T-helper 1 cell treated with Interleukin-12 subunit alpha and Interleukin-12 subunit beta and Interleukin-4 antibody, amounts not matched to agents 30 μg/mL and 1 μg/mL, for 36 hours (primary cell): Measurements from ENCODE around the gene PDCD1.

Experiments used
- H3K27ac Mint-ChIP-seq: one replicate; pipeline ENCODE4 v1.8.0; 2021; ENCODE audit warnings: mild to moderate bottlenecking, mixed read lengths
- H3K27me3 Mint-ChIP-seq: one replicate; pipeline ENCODE4 v1.8.0; 2021; ENCODE audit warnings: low read depth, mixed read lengths
- H3K36me3 Mint-ChIP-seq: one replicate; pipeline ENCODE4 v1.8.0; 2021; ENCODE audit warnings: low read depth, mixed read lengths
- H3K4me1 Mint-ChIP-seq: one replicate; pipeline ENCODE4 v1.8.0; 2021; ENCODE audit warnings: low read depth, mixed read lengths
- H3K4me3 Mint-ChIP-seq: one replicate; pipeline ENCODE4 v1.8.0; 2021; ENCODE audit warnings: mild to moderate bottlenecking, moderate library complexity, mixed read lengths
- H3K9me3 Mint-ChIP-seq: one replicate; pipeline ENCODE4 v1.8.0; 2021; ENCODE audit warnings: mixed read lengths

The PDCD1 gene

DNA sequence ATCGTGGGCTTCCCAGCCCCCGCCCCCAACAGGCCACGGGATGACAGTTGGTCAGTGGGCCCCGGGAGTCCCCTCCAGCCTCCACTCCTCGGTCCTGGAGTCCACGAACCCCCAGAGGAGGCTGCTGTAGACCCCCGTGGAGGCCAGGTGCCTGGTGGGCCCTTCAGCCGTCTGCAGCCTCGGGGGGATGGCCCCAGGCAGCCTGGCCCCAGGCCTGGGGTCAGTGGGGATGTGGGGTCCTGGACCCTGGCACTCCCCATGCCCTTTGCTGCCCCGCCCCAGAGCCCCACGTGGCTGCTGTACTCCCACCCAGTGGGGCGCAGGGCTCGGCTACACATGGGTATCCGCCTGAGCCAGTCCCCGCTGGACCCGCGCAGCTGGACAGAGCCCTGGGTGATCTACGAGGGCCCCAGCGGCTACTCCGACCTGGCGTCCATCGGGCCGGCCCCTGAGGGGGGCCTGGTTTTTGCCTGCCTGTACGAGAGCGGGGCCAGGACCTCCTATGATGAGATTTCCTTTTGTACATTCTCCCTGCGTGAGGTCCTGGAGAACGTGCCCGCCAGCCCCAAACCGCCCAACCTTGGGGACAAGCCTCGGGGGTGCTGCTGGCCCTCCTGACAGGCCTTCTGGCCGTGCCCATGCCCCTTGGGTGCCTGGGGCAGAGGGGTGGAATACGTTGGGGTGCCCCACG lies 42.1 kb downstream of the PDCD1 start:
- Mint-ChIP-seq H3K27ac (no peak overlapping the region), H3K27me3 (no peaks in the 10 kb centered on the region), H3K4me3 (no peak overlapping the region), H3K9me3 (no peaks in the 10 kb centered on the region), H3K36me3 (no peaks in the 10 kb centered on the region), H3K4me1 (peaks cover 2% of the 10 kb centered on the region)

DNA sequence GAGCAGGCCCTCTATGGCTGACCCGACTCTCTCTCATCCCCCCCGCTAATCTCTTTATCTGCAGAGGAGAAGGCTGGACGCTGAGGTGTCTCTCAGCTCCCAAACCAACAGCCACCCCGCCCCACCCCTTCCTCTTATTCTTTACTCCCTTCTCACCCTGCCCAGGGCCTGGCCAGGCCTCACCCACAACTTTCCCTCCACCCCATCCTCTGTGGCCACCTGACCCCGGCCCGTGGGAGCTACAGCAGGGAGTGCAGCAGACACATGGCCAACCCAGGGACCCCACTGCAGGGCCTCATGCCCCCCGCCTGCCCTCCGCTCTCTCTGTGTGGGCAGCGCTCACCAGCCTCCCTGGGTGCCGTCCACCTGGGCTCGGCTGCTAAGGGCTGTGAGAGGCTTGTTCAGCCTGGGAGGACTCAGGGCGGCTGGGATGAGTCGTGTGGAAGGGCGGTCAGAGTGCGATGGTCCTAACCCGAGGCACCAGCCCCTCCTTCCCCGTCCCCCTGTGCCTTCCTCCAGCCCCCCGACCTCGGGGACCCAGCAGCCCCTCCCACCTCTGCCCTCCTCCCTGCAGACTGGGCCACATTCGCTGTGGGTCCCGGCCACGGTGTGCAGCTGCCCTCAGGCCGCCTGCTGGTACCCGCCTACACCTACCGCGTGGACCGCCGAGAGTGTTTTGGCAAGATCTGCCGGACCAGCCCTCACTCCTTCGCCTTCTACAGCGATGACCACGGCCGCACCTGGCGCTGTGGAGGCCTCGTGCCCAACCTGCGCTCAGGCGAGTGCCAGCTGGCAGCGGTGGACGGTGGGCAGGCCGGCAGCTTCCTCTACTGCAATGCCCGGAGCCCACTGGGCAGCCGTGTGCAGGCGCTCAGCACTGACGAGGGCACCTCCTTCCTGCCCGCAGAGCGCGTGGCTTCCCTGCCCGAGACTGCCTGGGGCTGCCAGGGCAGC lies 42.9 kb downstream of the PDCD1 start:
- H3K4me3 Mint-ChIP-seq, result no peak overlapping the region
- H3K9me3 Mint-ChIP-seq, result no peaks in the 10 kb centered on the region
- H3K27ac Mint-ChIP-seq, result no peak overlapping the region
- no peaks in the 10 kb centered on the region for H3K36me3 Mint-ChIP-seq
- H3K4me1 Mint-ChIP-seq, result peaks cover 2% of the 10 kb centered on the region
- no peaks in the 10 kb centered on the region for H3K27me3 Mint-ChIP-seq

DNA sequence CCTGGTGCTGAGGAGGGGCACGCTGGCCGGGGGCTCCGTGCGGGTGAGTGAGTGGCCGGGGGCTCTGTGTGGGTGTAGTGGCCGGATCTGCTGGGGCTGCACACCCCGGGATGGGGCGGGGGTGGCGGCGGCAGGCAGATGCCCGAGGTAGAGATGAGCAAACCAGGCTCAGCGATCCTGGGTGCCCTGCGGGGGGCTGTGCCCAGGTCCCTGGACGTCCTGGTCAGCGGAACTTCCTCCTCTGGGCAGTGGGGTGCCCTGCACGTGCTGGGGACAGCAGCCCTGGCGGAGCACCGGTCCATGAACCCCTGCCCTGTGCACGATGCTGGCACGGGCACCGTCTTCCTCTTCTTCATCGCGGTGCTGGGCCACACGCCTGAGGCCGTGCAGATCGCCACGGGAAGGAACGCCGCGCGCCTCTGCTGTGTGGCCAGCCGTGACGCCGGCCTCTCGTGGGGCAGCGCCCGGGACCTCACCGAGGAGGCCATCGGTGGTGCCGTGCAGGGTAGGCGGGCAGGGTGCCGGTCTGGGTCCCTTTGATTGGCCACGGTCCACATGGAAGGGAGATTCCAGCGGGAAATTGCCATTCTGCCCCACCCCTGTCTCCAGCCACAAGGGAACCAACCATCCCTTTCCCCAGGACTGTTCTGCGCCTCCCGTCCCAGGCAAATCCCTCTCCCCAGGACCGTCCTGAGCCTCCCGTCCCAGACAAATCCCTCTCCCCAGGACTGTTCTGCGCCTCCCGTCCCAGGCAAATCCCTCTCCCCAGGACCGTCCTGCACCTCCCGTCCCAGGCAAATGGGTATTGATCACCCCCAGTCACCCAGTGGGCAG lies 43.8 kb downstream of the PDCD1 start:
- Mint-ChIP-seq H3K27ac (no peak overlapping the region), H3K27me3 (no peaks in the 10 kb centered on the region), H3K4me1 (peaks cover 2% of the 10 kb centered on the region), H3K36me3 (no peaks in the 10 kb centered on the region), H3K4me3 (no peak overlapping the region), H3K9me3 (no peaks in the 10 kb centered on the region)

DNA sequence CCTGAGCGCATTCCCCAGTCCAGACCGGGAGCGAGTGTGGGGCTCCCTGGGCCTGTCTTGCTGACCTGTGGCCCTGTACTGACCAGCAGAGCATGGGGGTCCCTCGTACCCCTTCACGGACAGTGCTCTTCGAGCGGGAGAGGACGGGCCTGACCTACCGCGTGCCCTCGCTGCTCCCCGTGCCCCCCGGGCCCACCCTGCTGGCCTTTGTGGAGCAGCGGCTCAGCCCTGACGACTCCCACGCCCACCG lies 44.4 kb downstream of the PDCD1 start:
- H3K27me3 Mint-ChIP-seq, result no peaks in the 10 kb centered on the region
- H3K4me3 Mint-ChIP-seq, result no peak overlapping the region
- no peaks in the 10 kb centered on the region for H3K36me3 Mint-ChIP-seq
- no peaks in the 10 kb centered on the region for H3K9me3 Mint-ChIP-seq
- no peak overlapping the region for H3K27ac Mint-ChIP-seq
- peaks cover 2% of the 10 kb centered on the region for H3K4me1 Mint-ChIP-seq

DNA sequence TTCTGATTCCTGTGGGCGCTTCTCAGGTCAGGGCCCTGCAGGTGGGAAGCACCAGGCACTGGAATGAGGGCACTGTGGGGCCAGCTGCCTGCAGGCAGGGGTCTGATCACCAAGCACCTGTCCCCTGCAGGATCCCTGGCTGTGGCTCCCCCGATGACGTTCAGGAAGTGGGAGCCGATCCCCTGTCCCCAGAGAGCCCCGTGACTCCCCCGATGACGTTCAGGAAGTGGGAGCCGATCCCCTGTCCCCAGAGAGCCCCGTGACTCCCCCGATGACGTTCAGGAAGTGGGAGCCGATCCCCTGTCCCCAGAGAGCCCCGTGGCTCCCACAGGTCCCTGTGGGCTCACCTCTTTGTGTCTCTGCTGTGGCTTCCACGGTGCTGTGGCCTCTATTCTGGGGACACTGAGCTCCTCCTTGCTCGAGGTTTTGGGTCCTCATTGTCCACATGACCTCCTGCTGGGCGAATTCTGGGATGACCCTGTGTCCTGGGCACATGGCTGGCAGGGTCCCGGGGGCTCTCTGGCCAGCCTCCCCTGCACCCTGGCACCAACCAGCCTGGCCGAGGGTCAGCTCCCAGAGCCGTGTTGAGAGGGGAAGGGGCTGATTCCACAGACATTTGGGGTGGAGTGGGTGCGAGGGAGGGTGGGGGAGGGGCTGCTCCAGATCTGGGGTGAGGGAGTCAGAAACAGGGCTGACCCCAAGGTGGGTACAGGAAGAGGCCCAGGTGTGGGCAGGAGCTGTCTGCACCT lies 44.9 kb downstream of the PDCD1 start:
- no peaks in the 10 kb centered on the region for H3K36me3 Mint-ChIP-seq
- no peaks in the 10 kb centered on the region for H3K9me3 Mint-ChIP-seq
- no peak overlapping the region for H3K27ac Mint-ChIP-seq
- no peaks in the 10 kb centered on the region for H3K27me3 Mint-ChIP-seq
- peaks cover 2% of the 10 kb centered on the region for H3K4me1 Mint-ChIP-seq
- H3K4me3 Mint-ChIP-seq, result no peak overlapping the region

DNA sequence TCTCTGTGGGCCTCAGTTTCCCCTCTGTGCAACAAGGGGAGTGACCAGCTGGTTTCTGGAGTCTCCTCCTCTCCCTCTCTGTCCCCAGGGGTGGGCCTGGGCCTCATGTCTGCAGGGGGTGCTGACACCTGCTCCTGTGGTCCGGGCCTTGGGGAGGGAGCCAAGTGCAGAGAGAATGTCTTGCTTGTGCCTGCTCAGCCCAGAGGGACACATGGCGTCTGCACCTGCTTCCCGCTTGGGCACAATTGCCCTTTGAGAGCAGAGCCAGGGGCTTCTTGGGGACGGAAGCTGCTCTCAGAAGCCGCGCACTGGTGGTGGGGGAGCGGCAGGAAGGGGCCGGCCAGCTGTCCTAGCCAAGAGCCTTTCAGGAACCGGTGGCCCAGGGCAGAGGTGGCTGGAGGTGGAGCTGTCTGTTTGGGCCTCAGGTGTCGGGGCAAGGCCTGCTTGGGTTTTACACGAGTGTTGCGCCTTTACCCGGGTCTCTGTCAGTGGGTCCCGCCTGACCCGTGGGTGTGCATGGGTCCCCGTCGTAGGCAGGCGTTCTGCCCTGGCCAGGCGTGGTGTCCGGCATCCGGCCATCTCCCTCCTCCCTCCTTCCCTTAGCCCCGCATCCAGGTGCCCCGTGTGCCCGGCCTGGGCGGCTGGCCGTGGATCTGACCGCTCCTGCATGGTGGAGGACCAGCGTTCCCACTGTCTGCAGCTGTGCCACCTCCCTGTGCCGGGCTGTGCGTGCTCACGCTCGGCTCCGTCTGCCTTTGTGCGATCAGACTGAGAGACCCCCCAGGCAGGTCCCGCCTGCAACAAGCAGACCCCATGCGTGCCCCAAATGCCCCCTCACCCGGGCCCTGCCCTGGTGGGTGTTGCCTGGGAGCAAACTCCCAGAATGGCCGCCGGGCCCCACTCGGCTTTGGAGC lies 45.7 kb downstream of the PDCD1 start:
- H3K4me3 Mint-ChIP-seq, result no peak overlapping the region
- no peaks in the 10 kb centered on the region for H3K9me3 Mint-ChIP-seq
- H3K4me1 Mint-ChIP-seq, result peaks cover 2% of the 10 kb centered on the region
- H3K27ac Mint-ChIP-seq, result no peak overlapping the region
- no peaks in the 10 kb centered on the region for H3K36me3 Mint-ChIP-seq
- no peaks in the 10 kb centered on the region for H3K27me3 Mint-ChIP-seq

DNA sequence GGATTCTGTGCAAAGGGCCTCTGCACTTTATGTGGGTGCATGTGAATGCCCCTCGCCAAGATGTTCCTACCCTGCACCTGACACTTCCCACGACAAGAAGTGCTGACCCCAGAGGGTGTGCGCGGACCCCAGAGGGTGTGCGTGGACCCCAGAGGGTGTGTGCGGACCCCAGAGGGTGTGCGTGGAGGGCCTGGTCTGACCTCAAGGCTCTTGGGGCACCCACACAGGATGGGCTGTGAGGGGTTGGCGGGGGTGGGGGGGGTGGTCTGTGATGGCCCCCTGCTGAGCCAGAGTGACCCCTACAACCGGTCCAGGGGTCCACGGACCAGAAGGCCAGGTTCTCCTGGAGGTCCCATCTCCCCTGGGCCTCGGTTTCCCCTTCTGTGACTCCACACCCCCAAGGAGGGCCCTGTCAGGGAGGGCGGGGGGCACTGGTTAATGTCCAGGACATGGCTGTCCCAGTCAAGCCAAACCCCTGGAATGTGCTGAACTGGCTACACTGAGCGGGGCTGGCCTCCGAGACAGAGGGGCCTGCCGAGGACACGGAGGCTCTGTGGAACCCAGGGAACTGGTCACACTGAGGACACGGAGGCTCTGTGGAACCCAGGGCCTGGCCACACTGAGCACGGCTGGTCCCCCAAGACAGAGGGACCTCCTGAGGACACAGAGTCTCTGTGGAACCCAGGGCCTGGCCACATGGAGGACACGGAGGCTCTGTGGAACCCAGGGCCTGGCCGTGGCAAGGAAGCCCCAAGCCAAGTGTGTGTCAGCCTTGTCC lies 46.6 kb downstream of the PDCD1 start:
- Mint-ChIP-seq H3K9me3 (no peaks in the 10 kb centered on the region), H3K36me3 (no peaks in the 10 kb centered on the region), H3K27ac (no peak overlapping the region), H3K4me1 (no peaks in the 10 kb centered on the region), H3K4me3 (no peak overlapping the region), H3K27me3 (no peaks in the 10 kb centered on the region)

DNA sequence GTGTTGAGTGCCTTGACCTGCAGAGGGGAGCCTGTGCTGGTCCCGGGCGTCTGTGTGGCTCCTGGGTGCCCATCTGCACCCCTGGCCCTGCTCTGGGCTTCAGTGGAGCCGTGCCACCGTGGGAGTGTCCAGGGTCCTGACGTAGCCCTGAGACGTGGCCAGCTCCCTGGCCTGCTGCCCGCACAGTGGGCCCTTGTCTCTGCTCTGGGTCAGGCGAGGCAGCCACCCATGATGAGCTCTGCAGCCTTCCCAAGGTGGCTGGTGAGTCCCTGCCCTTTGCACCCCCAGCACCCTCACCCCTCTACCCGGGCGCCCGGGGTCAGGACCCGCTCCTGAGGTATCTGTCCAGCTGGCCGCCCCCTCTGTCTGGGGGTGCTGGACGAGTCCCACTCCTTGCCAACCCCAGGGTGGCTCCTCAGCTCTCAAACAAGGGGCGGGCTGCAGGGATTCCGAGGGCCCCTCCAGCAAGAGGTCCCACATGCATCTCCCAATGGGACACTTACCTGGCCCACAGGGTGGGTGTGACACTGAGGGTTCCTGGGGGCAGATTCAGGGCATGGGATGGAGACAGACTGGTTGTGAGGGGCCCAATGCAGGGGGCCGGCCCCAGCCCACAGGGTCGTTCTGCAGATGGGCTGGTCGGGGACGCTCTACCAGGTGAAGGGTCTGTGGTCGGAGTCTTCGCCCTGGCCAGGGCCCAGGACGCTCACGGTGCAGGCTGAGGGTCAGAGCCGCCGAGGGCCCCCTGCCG lies 47.3 kb downstream of the PDCD1 start:
- no peaks in the 10 kb centered on the region for H3K36me3 Mint-ChIP-seq
- no peak overlapping the region for H3K27ac Mint-ChIP-seq
- no peak overlapping the region for H3K4me3 Mint-ChIP-seq
- H3K4me1 Mint-ChIP-seq, result no peaks in the 10 kb centered on the region
- no peaks in the 10 kb centered on the region for H3K27me3 Mint-ChIP-seq
- H3K9me3 Mint-ChIP-seq, result no peaks in the 10 kb centered on the region

DNA sequence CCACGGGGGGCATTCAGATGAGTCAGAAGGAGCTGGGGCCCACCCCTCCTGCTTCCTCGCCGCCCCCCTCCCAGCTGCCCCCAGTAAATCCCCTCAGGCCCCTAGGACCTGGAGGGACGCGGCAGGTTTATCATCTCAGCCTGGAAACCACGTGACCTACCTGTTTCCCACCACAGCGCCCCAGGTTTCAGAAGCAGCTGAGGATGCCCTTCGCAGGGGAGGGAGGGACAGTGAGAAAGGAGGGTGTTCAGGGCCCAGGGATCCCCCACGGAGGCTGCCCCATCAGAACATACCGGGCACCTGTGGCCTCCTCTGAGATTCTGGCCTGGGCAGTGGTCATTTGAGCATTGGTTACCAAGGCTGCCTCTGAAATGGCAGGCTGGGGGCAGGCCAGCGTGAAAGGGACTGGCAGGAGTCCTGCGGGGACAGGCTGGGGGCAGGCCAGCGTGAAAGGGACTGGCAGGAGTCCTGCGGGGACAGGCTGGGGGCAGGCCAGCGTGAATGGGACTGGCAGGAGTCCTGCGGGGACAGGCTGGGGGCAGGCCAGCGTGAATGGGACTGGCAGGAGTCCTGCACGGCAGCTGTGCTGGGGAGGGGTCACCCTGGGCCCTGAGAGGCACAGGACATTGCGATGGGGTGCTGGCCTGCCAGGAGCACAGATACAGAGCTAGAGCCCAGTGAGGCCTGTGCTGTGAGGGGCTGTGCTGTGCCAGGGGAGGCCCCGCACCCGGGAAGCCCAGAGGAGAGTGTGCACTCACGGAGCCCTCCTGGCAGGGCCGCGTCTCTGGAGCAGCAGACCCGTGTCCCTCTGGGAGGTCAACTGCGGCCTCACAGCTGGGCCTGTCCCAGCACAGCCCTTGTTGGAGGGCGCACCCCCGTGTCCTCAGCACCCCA lies 48.1 kb downstream of the PDCD1 start:
- no peak overlapping the region for H3K27ac Mint-ChIP-seq

DNA sequence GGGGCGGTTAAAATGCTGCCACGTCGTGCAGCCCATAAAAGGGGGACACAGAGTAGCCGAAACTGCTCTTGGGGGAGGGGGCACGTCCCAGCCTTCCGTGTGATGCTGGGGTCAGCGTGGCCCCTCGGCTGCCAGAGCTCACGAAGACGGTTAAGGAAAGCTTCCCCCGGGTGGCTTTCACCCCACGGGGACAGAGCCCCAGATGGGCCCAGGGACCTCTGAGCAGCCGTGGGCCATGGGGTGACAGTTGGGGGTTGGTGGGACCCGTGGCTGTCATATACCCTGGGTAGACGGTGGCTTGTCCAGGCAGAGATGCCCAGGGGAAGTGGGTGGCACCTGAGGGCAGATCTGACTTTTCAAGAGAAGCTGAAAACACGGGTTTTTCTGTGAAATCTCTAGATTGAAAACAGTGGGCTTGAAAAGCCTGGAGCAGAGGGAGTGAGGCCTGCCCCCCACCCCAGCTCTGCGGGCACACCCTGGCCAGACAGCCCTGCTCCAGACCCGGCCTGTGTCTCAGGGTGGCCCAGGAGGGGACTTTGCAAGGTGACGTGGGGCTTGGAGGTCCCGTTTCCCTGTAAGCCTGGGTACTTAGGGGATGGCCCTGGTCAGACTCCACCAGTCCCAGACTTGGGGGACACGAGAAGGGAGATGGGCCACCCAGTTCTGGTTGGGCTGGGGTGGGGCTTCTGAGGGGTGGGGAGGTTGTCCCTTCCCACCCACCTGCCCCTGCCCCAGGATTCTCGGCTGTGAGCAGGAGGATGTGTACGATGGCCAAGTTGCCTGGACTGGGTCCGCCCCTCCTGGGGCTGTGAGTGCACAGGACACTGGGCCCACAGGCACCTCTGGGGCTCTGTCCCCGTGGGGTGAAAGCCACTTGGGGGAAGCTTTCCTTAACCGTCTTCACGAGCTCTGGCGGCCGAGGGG lies 49.0 kb downstream of the PDCD1 start:
- Mint-ChIP-seq H3K9me3 (no peaks in the 10 kb centered on the region), H3K27ac (no peak overlapping the region), H3K27me3 (no peaks in the 10 kb centered on the region)

More for the DNA sequence above, 48.1 kb downstream of the PDCD1 start:
- Mint-ChIP-seq H3K27me3 (no peaks in the 10 kb centered on the region), H3K9me3 (no peaks in the 10 kb centered on the region), H3K36me3 (no peaks in the 10 kb centered on the region), H3K4me1 (no peaks in the 10 kb centered on the region), H3K4me3 (no peak overlapping the region)

More for the DNA sequence above, 49.0 kb downstream of the PDCD1 start:
- no peak overlapping the region for H3K4me3 Mint-ChIP-seq
- peaks cover 3% of the 10 kb centered on the region for H3K4me1 Mint-ChIP-seq
- H3K36me3 Mint-ChIP-seq, result no peaks in the 10 kb centered on the region
